Testis (tissue), 3 donors: ENCODE results near the gene DHCR24. TPM values are rescaled to one million over a fixed set of nuclear protein-coding genes. Genes with fewer than 3 reads are reported as not detected.

Source experiments
- DNase-seq: peaks from one replicate; pipeline ENCODE4 v3.0.0-alpha.2; 2019
- H3K27ac ChIP-seq, 2 donors: fragments of 200-600 bp; sonication (generic); one replicate each; pipeline ENCODE4 v1.5.1; 2019
- H3K27me3 ChIP-seq: fragments of 200-600 bp; sonication (generic); one replicate; pipeline ENCODE4 v1.5.1; 2019
- H3K36me3 ChIP-seq: fragments of 200-600 bp; sonication (generic); one replicate; pipeline ENCODE4 v1.5.1; 2017; ENCODE audit warnings: low read depth; ENCODE audit errors: missing control alignments
- H3K4me1 ChIP-seq: fragments of 200-600 bp; sonication (generic); one replicate; pipeline ENCODE4 v1.5.1; 2019
- H3K4me3 ChIP-seq, 2 donors: fragments of 200-600 bp; sonication (generic); one replicate each; pipeline ENCODE4 v1.5.1; 2017 to 2019
- H3K9me3 ChIP-seq: fragments of 200-600 bp; sonication (generic); one replicate; pipeline ENCODE4 v1.5.1; 2017
- CTCF ChIP-seq, 3 experiments: fragments of 450-650 bp in 2 of 3; fragments of 200-600 bp in 1 of 3; sonication (generic) in 1 of 3; IDR thresholded peaks; one replicate each; pipeline ENCODE4 v1.5.1; 2016 to 2019; ENCODE audit warnings: antibody characterized with exemption in 3 of 3, mild to moderate bottlenecking in 2 of 3, moderate library complexity in 1 of 3
- POLR2A ChIP-seq: fragments of 450-650 bp; IDR thresholded peaks from one replicate; pipeline ENCODE4 v1.6.1; 2017; ENCODE audit warnings: antibody characterized with exemption, mild to moderate bottlenecking, moderate library complexity
- WGBS, 2 donors: methylation state at CpG; one replicate each; pipeline ENCODE4 v1.1.5; 2018; 5-methylcytosine and 5-hydroxymethylcytosine counted together
- intact Hi-C: fragments of 100-400 bp; cut with DNase I; formaldehyde crosslinking; loops from one replicate; pipeline ENCODE4 v1.15.1; 2023; ENCODE audit warnings: low total_unique reads
- polyA plus RNA-seq: library from polyadenylated mRNA; stranded (reverse); fragments of 350-450 nt; fragmentation: Illumina TruSeq; extraction: RNeasy Lipid Tissue Mini Kit (QIAGEN cat#74804); gene quantifications from one replicate; pipeline ENCODE4 v1.2.3, GENCODE V29; 2014; ENCODE audit warnings: low read depth, low replicate concordance; ENCODE audit not compliant: insufficient read depth
- total RNA-seq, 2 donors: library from RNA; depleted of rRNA; stranded (reverse); fragments of >200 nt; gene quantifications; one replicate each; pipeline ENCODE4 v1.2.3, GENCODE V29; 2016

Gene DHCR24
- total and polyA plus RNA-seq, 3 donors from 2014 or later, result 48.5 to 127 (median 75.7) TPM

- no peaks in the 10 kb centered on the region for H3K36me3 ChIP-seq
- no peak for TF ChIP-seq CTCF (IDR thresholded peaks at IDR 0.05)
- TF ChIP-seq POLR2A, result no peak
- H3K27ac ChIP-seq, result no peak overlapping the region
- WGBS, 2 donors, result 90 to 91% methylated on average over 6 of the region's 6 CpGs
- intact Hi-C loops, result no loop called here
- H3K4me1 ChIP-seq, result no peaks in the 10 kb centered on the region
- no peaks in the 10 kb centered on the region for H3K27me3 ChIP-seq
- no peak overlapping the region for H3K4me3 ChIP-seq
- DNase-seq, result no peak
- no peaks in the 10 kb centered on the region for H3K9me3 ChIP-seq
Observed at GRCh38 chr1:54804471-54805132, 82.4 kb downstream of the DHCR24 start.

- Histone ChIP-seq H3K36me3 (no peaks in the 10 kb centered on the region), H3K9me3 (no peaks in the 10 kb centered on the region), H3K27me3 (no peaks in the 10 kb centered on the region), H3K27ac (no peak overlapping the region), H3K4me1 (no peaks in the 10 kb centered on the region), H3K4me3 (no peak overlapping the region)
- intact Hi-C loops, result no loop called here
- TF ChIP-seq CTCF (IDR thresholded peaks at IDR 0.05) (no peak), POLR2A (no peak)
- WGBS, 2 donors, result 45 to 46% methylated on average over 4 of the region's 4 CpGs
- peak; percentile 56 for DNase-seq
Observed at GRCh38 chr1:54803761-54804470, 83.1 kb downstream of the DHCR24 start.

- WGBS, 2 donors, result 4 to 5% methylated on average over 26 to 41 of the region's 58 CpGs
- intact Hi-C loops, result no loop called here
- Histone ChIP-seq H3K4me1 (no peaks in the 10 kb centered on the region), H3K4me3 (peak within 1 kb of the TSS; percentile 34 to 56), H3K9me3 (no peaks in the 10 kb centered on the region), H3K27ac (no peak within 1 kb of the TSS), H3K36me3 (no peaks in the 10 kb centered on the region), H3K27me3 (no peaks in the 10 kb centered on the region)
- TF ChIP-seq POLR2A (no peak), CTCF (IDR thresholded peaks at IDR 0.05) (no peak)
- no peak for DNase-seq
Observed at GRCh38 chr1:54800899-54801759, 85.9 kb downstream of the DHCR24 start, which contains the start of gene TTC22. Gene TTC22, minus strand, starts transcription at chr1:54801323. Its CDS starts 160 bp downstream, at chr1:54801163.

- 43 to 44% methylated on average over 11 to 39 of the region's 39 CpGs for WGBS, 2 donors
- H3K9me3 ChIP-seq, result no peaks in the 10 kb centered on the region
- no peaks in the 10 kb centered on the region for H3K4me1 ChIP-seq
- H3K4me3 ChIP-seq, result peak overlapping the region; percentile 34 to 56
- intact Hi-C loops, result no loop called here
- H3K36me3 ChIP-seq, result no peaks in the 10 kb centered on the region
- no peak overlapping the region for H3K27ac ChIP-seq
- no peak for TF ChIP-seq POLR2A
- TF ChIP-seq CTCF (IDR thresholded peaks at IDR 0.05), result no peak
- H3K27me3 ChIP-seq, result no peaks in the 10 kb centered on the region
- no peak for DNase-seq
Observed at GRCh38 chr1:54800041-54800898, 86.7 kb downstream of the DHCR24 start.

Other genes starting within 250 kb of the DHCR24 start
- gene MROH7, start 245.4 kb downstream of the DHCR24 start, total RNA-seq, result 100 to 1,000 TPM in 1 of 2 donors, 10 to 100 TPM in 1; 72.7 to 236 TPM
- gene MROH7, start 245.4 kb downstream of the DHCR24 start, polyA plus RNA-seq, result 162 TPM
- gene TTC4, start 171.3 kb downstream of the DHCR24 start, total RNA-seq, result 10 to 100 TPM; 25.0 to 35.3 TPM
- 34.3 TPM for gene TTC4, start 171.3 kb downstream of the DHCR24 start, polyA plus RNA-seq
- gene PARS2, start 122.7 kb downstream of the DHCR24 start, total RNA-seq, result 10 to 100 TPM; 12.8 to 16.5 TPM
- gene PARS2, start 122.7 kb downstream of the DHCR24 start, polyA plus RNA-seq, result 13.9 TPM
- 1 to 10 TPM in 1 of 2 donors, under 1 TPM in 1; 0.94 to 2.4 TPM for gene TTC22, start 85.9 kb downstream of the DHCR24 start, total RNA-seq
- gene TTC22, start 85.9 kb downstream of the DHCR24 start, polyA plus RNA-seq, result 1.7 TPM
- gene TMEM61, start 93.4 kb upstream of the DHCR24 start, total RNA-seq, result 1 to 10 TPM in 1 of 2 donors, under 1 TPM in 1; 0.31 to 1.1 TPM
- gene TMEM61, start 93.4 kb upstream of the DHCR24 start, polyA plus RNA-seq, result 1.4 TPM
- gene BSND, start 111.7 kb upstream of the DHCR24 start, total RNA-seq, result under 1 TPM; 0.19 to 0.24 TPM
- 0.32 TPM for gene BSND, start 111.7 kb upstream of the DHCR24 start, polyA plus RNA-seq
- gene PCSK9, start 152.4 kb upstream of the DHCR24 start, total RNA-seq, result 1 to 10 TPM; 1.1 to 1.9 TPM
- gene PCSK9, start 152.4 kb upstream of the DHCR24 start, polyA plus RNA-seq, result 1.3 TPM